ENCODE measurements around the gene CLIP4.

DNA sequence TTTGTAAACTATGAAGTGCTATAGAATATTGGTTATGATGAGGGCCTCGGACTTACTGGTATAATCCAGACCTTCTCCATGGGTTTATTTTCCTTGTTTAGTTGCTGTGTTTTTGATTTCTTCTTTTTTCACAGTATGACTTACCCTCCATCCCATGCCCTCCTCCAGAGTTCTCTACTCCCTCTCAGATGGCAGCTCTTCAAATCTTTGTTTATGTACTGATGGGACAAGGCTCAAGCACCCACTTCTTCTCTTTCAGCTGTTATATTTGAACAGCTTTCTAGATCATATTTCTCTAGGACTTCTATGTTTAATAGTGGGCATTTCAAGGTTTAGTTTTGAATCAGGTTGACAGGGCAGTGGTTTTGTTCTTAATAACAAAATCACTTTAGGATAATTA, 43.9 kb downstream of the CLIP4 start:
- TF ChIP-seq FOSL1 (CRISPR knock-in tag; IDR thresholded peaks at IDR 0.05; ENCODE audit: borderline replicate concordance) (no peak), POLR2A (IDR thresholded peaks at IDR 0.05; ENCODE audit: insufficient read depth in 1 of 2, low read depth in 2 of 2, low read length in 2 of 2) (no peak), NR2F6 (IDR thresholded peaks at IDR 0.05) (no peak), NR2F6 (CRISPR knock-in tag; IDR thresholded peaks at IDR 0.05) (no peak), POLR2AphosphoS2 (IDR thresholded peaks at IDR 0.05; ENCODE audit: low read depth, low read length) (no peak), ZC3H4 (CRISPR knock-in tag; IDR thresholded peaks at IDR 0.05; ENCODE audit: borderline replicate concordance) (no peak), ZFY (CRISPR knock-in tag; IDR thresholded peaks at IDR 0.05) (no peak), ISL2 (CRISPR knock-in tag; IDR thresholded peaks at IDR 0.05) (no peak), SRSF9 (IDR thresholded peaks at IDR 0.05; ENCODE audit: borderline replicate concordance, insufficient read depth, low read depth, low read length, poor library complexity, severe bottlenecking) (no peak), NCOA1 (CRISPR knock-in tag; IDR thresholded peaks at IDR 0.05) (no peak), TFE3 (CRISPR knock-in tag; IDR thresholded peaks at IDR 0.05) (no peak), U2AF2 (IDR thresholded peaks at IDR 0.05; ENCODE audit: low read depth, low read length) (no peak), KDM3A (CRISPR knock-in tag; IDR thresholded peaks at IDR 0.05; ENCODE audit: low read depth) (no peak), KLF6 (CRISPR knock-in tag; IDR thresholded peaks at IDR 0.05) (no peak)
- TF ChIP-seq, protein P1, sequence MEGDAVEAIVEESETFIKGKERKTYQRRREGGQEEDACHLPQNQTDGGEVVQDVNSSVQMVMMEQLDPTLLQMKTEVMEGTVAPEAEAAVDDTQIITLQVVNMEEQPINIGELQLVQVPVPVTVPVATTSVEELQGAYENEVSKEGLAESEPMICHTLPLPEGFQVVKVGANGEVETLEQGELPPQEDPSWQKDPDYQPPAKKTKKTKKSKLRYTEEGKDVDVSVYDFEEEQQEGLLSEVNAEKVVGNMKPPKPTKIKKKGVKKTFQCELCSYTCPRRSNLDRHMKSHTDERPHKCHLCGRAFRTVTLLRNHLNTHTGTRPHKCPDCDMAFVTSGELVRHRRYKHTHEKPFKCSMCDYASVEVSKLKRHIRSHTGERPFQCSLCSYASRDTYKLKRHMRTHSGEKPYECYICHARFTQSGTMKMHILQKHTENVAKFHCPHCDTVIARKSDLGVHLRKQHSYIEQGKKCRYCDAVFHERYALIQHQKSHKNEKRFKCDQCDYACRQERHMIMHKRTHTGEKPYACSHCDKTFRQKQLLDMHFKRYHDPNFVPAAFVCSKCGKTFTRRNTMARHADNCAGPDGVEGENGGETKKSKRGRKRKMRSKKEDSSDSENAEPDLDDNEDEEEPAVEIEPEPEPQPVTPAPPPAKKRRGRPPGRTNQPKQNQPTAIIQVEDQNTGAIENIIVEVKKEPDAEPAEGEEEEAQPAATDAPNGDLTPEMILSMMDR (CRISPR knock-in tag; IDR thresholded peaks at IDR 0.05) = no peak
